Stimulated activated naive B cell treated with anti-CD40 and anti-IgM and Interleukin-4, amounts not matched to agents 10 μg/mL and 1 μg/mL and 100 μg/mL, for 72 hours (primary cell): ENCODE data around the gene IKZF5.

Experiments
- ATAC-seq, 2 donors: fragments of 150-1000 bp; cut with Tn5 transposase; replicated peaks; 2 replicates each; pipeline ENCODE4 v1.10.0; 2021; ENCODE audit warnings: moderate library complexity in 1 of 2
- DNase-seq: peaks from one replicate; pipeline ENCODE4 v3.0.0; 2021
- H3K27ac Mint-ChIP-seq: one replicate; pipeline ENCODE4 v1.8.0; 2022; ENCODE audit warnings: mild to moderate bottlenecking, mixed read lengths
- H3K27me3 Mint-ChIP-seq, 2 donors: one replicate each; pipeline ENCODE4 v1.8.0; 2022; ENCODE audit warnings: mixed read lengths in 2 of 2
- H3K36me3 Mint-ChIP-seq, 2 donors: one replicate each; pipeline ENCODE4 v1.8.0; 2022; ENCODE audit warnings: mixed read lengths in 2 of 2, mild to moderate bottlenecking in 1 of 2
- H3K4me1 Mint-ChIP-seq, 2 donors: one replicate each; pipeline ENCODE4 v1.8.0; 2022; ENCODE audit warnings: mixed read lengths in 2 of 2, mild to moderate bottlenecking in 1 of 2
- H3K4me3 Mint-ChIP-seq, 2 donors: one replicate each; pipeline ENCODE4 v1.8.0; 2022; ENCODE audit warnings: mild to moderate bottlenecking in 2 of 2, mixed read lengths in 2 of 2, moderate library complexity in 1 of 2
- H3K9me3 Mint-ChIP-seq, 2 donors: one replicate each; pipeline ENCODE4 v1.8.0; 2022; ENCODE audit warnings: mixed read lengths in 2 of 2, mild to moderate bottlenecking in 1 of 2

Gene IKZF5

GRCh38 chr10:123008355-123009104 lies at the start of gene IKZF5, which contains the start of gene ACADSB:
IKZF5 (minus strand) TSS chr10:123008795; CDS start chr10:122998625, 10,170 bp downstream.
ACADSB (plus strand) TSS chr10:123009006; CDS start chr10:123009030, 24 bp downstream.
- H3K4me3 Mint-ChIP-seq: peak within 1 kb of the TSS; percentile 94 to 97
- no peaks in the 10 kb centered on the region for H3K27me3 Mint-ChIP-seq
- peaks cover 19 to 30% of the 10 kb centered on the region in 2 donors for H3K4me1 Mint-ChIP-seq
- H3K9me3 Mint-ChIP-seq: no peaks in the 10 kb centered on the region
- ATAC-seq (peak; percentile 90 to 91), DNase-seq (peak; percentile 94)
- H3K27ac Mint-ChIP-seq: peak within 1 kb of the TSS; percentile 99
- H3K36me3 Mint-ChIP-seq: peaks cover 5 to 16% of the 10 kb centered on the region in 2 donors

DNA sequence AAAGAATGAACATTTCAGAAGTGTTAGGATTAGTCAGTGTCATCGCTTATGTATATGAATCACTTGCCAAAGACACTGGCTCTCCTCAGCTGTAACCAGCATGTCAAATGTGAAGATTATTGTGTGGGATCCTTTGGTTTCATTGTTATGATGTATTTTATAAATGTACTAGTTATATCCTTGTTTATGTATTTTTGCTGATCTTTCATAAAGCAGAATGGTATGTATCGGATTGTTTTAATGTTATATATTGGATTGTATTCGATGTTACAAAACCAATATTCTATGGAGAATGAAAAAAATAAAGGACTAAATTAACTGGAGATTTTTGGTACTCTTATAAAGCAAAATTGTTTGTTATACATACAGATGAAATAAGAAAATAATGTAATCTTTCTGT lies 49.4 kb upstream of the IKZF5 start:
- H3K9me3 Mint-ChIP-seq: peaks cover 0 to 5% of the 10 kb centered on the region in 2 donors
- DNase-seq (no peak), ATAC-seq (no peak)
- H3K36me3 Mint-ChIP-seq: peaks cover 9 to 30% of the 10 kb centered on the region in 2 donors
- H3K27me3 Mint-ChIP-seq: peaks cover 0 to 5% of the 10 kb centered on the region in 2 donors
- H3K4me3 Mint-ChIP-seq: no peak overlapping the region
- no peaks in the 10 kb centered on the region for H3K4me1 Mint-ChIP-seq
- H3K27ac Mint-ChIP-seq: no peak overlapping the region

DNA sequence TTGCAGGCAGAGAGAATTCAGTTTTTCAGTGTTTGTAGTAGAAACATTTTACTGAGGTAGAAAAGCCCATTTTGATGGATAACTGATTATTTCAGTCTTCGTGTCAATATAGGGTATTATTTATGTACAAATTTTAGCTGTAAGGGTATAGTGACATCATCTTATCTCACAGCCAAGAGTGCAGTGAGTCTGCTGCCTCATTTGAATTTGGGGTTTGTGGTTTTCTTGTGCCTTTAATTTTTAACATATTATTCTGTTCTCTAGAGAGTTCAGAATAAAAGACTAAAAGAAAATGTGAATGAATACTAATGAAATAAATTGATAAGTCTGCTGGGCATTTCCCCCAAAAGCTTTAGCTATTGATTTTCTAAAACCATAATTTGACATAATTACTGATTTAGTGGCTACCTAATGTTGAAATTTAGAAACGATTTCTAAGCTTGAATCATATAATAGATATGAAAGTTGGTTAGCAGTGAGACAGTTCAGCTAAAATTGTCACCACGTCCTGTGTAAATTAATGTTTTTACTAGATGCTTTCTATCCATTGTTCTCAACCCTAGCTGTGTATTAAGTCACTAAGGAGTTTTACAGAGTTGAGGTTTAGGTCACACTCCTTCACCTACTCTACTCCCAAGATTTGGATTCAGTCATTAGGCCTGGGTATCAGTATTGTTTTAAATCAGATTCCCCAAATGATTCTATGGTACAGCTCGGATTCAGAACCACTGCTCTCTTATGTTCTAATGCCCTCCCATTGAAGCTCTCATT lies 37.6 kb upstream of the IKZF5 start:
- Mint-ChIP-seq H3K4me1 (peaks cover 0 to 4% of the 10 kb centered on the region in 2 donors), H3K4me3 (no peak overlapping the region), H3K27ac (no peak overlapping the region), H3K27me3 (no peaks in the 10 kb centered on the region), H3K36me3 (peaks cover 11 to 16% of the 10 kb centered on the region in 2 donors), H3K9me3 (no peaks in the 10 kb centered on the region)
- ATAC-seq (no peak), DNase-seq (no peak)

DNA sequence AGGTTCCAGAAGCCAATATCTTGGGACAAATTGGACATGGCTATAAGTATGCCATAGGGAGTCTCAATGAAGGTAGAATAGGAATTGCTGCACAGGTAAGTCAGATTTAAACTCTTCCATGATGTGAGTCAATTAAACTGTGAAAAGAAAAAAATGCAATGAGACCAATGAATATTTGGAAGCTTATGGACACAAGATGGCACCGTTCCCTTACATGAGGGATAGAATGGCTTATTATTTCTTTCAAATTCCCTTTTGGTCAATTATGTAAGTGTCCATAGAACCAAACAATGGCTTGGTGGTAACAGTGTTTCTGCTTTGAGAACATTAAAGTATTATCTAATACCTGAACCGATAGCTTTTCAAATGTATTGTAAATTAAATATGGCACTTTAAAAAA lies 35.8 kb upstream of the IKZF5 start:
- Mint-ChIP-seq H3K27me3 (no peaks in the 10 kb centered on the region), H3K27ac (no peak overlapping the region), H3K9me3 (no peaks in the 10 kb centered on the region), H3K36me3 (peaks cover 8 to 10% of the 10 kb centered on the region in 2 donors), H3K4me3 (no peak overlapping the region), H3K4me1 (peaks cover 2 to 4% of the 10 kb centered on the region in 2 donors)
- ATAC-seq: no peak
- no peak for DNase-seq

DNA sequence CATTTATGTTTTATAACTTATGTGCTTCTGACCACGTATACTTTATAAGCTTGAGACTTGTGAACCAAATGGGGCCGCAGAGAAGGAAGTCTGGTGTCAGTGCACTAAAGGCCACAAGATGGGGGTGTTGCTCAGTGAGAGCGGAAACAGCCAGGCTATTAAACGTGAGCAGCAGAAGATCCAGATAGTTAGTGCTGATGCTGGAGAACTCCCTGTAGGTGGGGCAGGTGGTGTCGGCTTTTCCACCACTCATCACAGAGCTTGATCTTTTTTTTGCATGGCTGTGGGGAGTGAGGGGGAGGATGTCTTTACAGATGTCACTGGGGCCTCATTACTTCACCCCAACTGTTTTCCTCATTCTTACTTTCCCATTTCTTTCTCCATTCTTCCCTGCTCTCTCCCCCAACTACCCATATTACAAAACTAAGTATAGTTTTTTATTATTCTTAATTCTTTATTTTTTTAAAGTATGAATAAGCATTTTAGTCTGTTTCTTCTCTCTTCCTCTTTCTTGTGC lies 34.9 kb upstream of the IKZF5 start:
- Mint-ChIP-seq H3K27me3 (no peaks in the 10 kb centered on the region), H3K27ac (no peak overlapping the region), H3K9me3 (no peaks in the 10 kb centered on the region), H3K4me1 (peaks cover 6% of the 10 kb centered on the region in 2 donors), H3K4me3 (no peak overlapping the region), H3K36me3 (peaks cover 6 to 14% of the 10 kb centered on the region in 2 donors)
- peak; percentile 83 to 87 for ATAC-seq
- peak; percentile 7 for DNase-seq

DNA sequence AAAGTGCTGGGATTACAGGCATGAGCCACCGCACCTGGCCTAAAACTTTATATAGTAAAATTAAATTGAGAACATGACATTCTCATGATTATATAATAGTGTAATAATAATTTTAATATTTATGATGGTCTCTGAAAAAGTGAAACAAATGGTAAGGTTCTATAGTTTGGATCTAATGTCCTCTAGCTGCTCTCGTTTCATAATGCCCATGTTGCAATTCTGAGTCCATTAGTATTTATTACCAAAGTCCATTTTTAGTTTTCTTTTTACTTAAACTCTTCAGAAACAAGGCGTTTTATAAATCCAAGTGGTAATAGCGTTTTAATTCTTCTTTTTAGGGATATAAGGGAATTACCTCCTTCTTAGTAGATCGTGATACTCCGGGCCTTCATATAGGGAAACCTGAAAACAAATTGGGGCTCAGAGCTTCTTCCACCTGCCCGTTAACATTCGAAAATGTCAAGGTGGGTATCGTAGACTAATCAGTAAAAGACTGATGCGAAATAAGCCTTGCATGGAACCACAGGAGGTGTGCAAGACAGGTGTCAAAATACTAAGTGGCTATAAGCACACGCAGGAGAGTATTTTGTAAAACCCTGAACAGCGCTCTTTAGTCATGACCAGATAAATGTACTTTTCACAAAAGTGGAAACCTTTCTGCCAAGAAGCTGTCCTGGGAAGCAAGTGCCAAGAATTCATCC lies 34.3 kb upstream of the IKZF5 start:
- Mint-ChIP-seq H3K27me3 (no peaks in the 10 kb centered on the region), H3K27ac (no peak overlapping the region), H3K36me3 (peaks cover 2 to 11% of the 10 kb centered on the region in 2 donors), H3K4me3 (no peak overlapping the region), H3K4me1 (peaks cover 6% of the 10 kb centered on the region in 2 donors), H3K9me3 (no peaks in the 10 kb centered on the region)
- no peak for ATAC-seq
- no peak for DNase-seq

DNA sequence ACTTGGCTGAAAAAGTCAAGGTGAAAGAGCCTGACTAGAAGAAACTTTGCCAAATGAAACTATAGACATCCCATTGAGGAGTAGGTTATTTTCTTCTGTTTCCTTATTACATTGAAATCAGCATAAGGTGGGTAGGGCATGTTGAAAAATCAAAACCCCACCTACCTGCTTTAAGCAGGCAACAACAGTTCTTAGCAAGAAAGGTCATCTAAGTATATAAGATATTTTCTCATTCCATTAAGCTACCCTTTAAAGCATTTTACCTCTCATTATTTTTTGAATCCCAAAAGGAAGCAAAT lies 31.0 kb upstream of the IKZF5 start:
- Mint-ChIP-seq H3K36me3 (peaks cover 4 to 22% of the 10 kb centered on the region in 2 donors), H3K27ac (no peak overlapping the region), H3K27me3 (no peaks in the 10 kb centered on the region), H3K4me1 (peaks cover 6% of the 10 kb centered on the region in 2 donors), H3K9me3 (peaks cover 0 to 1% of the 10 kb centered on the region in 2 donors), H3K4me3 (no peak overlapping the region)
- ATAC-seq (no peak), DNase-seq (no peak)

DNA sequence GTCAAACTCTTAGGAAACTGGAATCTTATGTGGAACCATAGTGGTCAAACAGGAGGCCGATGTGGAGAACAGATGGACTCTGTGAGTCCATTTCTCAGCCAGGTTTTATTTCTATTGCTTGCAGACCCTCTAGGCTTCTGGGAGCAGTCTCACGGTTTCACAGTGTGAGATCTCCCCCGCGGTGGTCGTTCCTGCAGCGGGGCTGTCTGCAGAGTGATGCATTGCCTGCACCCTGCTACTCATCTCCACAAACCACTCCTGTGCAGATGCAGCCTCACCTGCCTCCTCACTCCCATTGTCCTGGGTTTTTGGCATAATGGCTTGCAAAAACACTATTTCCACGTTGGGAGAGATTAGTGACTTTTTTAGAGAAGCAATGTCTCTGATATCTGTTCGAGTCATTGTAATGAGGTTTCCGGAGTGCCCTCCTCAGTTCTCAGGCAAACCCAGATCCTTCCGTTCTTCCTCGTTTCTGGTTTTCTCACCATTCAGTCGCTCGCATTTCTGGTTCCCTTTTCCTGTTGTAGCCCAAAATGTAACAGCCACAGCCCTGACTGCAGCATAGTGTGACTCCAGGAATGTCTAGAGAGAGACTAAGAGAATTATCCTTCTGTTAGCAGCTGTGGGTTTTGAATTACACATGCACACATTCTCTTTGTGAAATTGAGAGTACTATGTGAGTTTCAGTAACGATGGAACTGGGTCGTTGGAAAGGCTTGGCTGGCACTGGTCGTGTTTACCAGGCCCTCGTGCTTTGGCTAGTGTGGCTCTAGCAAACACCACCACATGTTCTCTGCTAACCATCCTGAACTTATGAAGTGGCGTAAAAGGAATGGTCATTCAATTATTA lies 30.4 kb upstream of the IKZF5 start:
- H3K36me3 Mint-ChIP-seq: peaks cover 7 to 26% of the 10 kb centered on the region in 2 donors

GRCh38 chr10:123035467-123036086 lies 27.0 kb upstream of the IKZF5 start:
- no peak overlapping the region for H3K4me3 Mint-ChIP-seq
- H3K9me3 Mint-ChIP-seq: peaks cover 0 to 1% of the 10 kb centered on the region in 2 donors
- H3K36me3 Mint-ChIP-seq: peaks cover 7 to 30% of the 10 kb centered on the region in 2 donors
- H3K27me3 Mint-ChIP-seq: no peaks in the 10 kb centered on the region
- no peak for ATAC-seq
- DNase-seq: no peak
- peaks cover 1 to 6% of the 10 kb centered on the region in 2 donors for H3K4me1 Mint-ChIP-seq
- H3K27ac Mint-ChIP-seq: no peak overlapping the region

More for the DNA sequence above, 30.4 kb upstream of the IKZF5 start:
- no peak overlapping the region for H3K4me3 Mint-ChIP-seq
- no peak for DNase-seq
- no peaks in the 10 kb centered on the region for H3K27me3 Mint-ChIP-seq
- H3K4me1 Mint-ChIP-seq: peaks cover 6% of the 10 kb centered on the region in 2 donors
- no peak overlapping the region for H3K27ac Mint-ChIP-seq
- H3K9me3 Mint-ChIP-seq: peaks cover 0 to 1% of the 10 kb centered on the region in 2 donors
- ATAC-seq: no peak

DNA sequence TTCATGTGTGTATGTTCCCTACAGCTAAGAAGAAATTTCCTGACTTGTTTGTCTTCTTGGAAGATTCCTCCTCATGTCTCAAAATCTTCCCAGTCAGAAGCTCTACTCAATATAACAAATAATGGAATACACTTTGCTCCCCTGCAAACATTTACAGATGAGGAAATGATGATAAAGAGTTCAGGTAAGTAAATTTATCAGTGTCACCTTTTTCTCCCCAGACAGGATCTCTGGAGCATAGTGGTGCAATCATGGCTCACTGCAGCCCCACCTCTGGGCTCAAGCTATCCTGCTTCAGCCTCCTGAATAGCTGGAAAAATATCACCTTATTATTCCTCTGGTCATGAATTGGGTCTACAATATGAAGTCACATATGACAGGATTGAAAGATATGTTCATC lies 25.7 kb upstream of the IKZF5 start:
- peaks cover 0 to 1% of the 10 kb centered on the region in 2 donors for H3K9me3 Mint-ChIP-seq
- ATAC-seq (no peak), DNase-seq (no peak)
- H3K36me3 Mint-ChIP-seq: peaks cover 7 to 31% of the 10 kb centered on the region in 2 donors
- no peak overlapping the region for H3K27ac Mint-ChIP-seq
- H3K4me1 Mint-ChIP-seq: peaks cover 1 to 4% of the 10 kb centered on the region in 2 donors
- H3K27me3 Mint-ChIP-seq: no peaks in the 10 kb centered on the region
- no peak overlapping the region for H3K4me3 Mint-ChIP-seq

DNA sequence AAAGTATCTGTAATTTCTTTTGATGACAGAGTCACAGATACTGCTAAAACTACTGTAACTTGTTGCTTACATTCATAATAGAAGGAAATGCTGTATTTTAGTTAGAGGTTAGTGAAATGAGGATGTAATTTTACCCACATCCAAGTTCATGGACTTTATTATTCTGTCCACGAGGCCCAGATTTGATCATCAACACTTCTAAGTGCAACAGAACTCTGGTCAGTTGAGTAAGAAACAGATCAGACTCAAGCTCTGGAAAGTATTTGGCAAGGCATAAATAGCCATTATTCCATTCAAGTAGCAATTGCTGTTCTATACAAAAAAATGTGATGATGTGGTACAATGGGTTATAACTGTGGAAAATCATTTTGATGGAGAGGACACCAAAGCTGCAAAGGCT lies 22.5 kb upstream of the IKZF5 start:
- Mint-ChIP-seq H3K27ac (no peak overlapping the region), H3K4me1 (no peaks in the 10 kb centered on the region)
- no peak for ATAC-seq

DNA sequence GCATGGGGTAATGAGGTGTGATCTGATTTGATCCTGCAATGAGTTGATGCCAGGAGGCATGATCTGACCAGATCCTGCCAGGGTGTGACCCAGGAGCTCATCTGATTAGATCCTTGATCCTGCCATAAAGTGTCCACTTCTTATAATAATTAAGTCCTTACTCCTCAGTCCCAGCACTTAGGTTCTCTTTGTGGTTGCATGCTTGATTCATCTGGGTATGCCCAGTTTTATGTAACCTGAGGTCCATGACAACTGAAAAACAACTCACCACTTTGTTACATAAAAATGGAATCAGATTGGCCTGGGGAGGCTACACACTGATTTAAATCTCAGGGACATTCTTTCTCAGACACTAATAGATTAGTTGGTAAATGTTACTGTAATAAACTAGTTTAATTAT lies 19.3 kb upstream of the IKZF5 start:
- H3K9me3 Mint-ChIP-seq: no peaks in the 10 kb centered on the region
- H3K27ac Mint-ChIP-seq: no peak overlapping the region
- ATAC-seq: no peak
- no peak for DNase-seq
- H3K36me3 Mint-ChIP-seq: peaks cover 3 to 10% of the 10 kb centered on the region in 2 donors
- no peaks in the 10 kb centered on the region for H3K27me3 Mint-ChIP-seq
- H3K4me1 Mint-ChIP-seq: peaks cover 4 to 16% of the 10 kb centered on the region in 2 donors
- no peak overlapping the region for H3K4me3 Mint-ChIP-seq

More for the DNA sequence above, 22.5 kb upstream of the IKZF5 start:
- no peak for DNase-seq
- Mint-ChIP-seq H3K36me3 (peaks cover 5 to 20% of the 10 kb centered on the region in 2 donors), H3K9me3 (peaks cover 0 to 1% of the 10 kb centered on the region in 2 donors), H3K27me3 (no peaks in the 10 kb centered on the region), H3K4me3 (no peak overlapping the region)

DNA sequence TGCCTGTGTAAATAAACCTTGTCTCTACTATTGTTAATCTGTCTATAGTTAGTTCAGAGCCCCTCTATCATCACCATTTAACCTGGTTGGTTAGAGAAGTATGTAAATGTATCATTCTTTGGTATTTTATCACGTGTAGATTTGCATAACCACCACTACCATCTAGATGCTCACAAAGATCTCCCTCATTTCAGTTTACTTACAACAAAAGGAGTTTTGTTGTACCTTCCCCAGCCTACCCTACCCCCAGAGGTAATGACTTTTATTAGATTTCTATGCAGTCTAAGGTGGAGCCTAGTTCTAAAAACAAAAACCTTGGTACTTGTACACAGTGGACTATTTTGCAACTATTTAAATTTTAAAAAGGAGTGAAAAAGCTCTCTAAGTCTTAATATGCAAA lies 17.7 kb upstream of the IKZF5 start:
- H3K9me3 Mint-ChIP-seq: no peaks in the 10 kb centered on the region
- no peak overlapping the region for H3K27ac Mint-ChIP-seq
- no peaks in the 10 kb centered on the region for H3K27me3 Mint-ChIP-seq
- H3K4me1 Mint-ChIP-seq: peaks cover 4 to 20% of the 10 kb centered on the region in 2 donors
- DNase-seq (no peak), ATAC-seq (no peak)
- H3K36me3 Mint-ChIP-seq: peaks cover 3 to 8% of the 10 kb centered on the region in 2 donors
- H3K4me3 Mint-ChIP-seq: no peak overlapping the region
